ENCODE measurements around the gene CAMK2G.
"Not testable (repeated sequence)": the region's sequence is repeated elsewhere in the genome, so short reads cannot be mapped to it uniquely, and the experiment has no call there.

The CAMK2G gene

GRCh38 chr10:73901261-73901660 is 26.9 kb upstream of the CAMK2G start:
- no peak for DNase-seq

GRCh38 chr10:73900064-73900463 is 25.7 kb upstream of the CAMK2G start:
- DNase-seq: no peak

GRCh38 chr10:73899423-73899822 is 25.1 kb upstream of the CAMK2G start:
- no peak for DNase-seq

GRCh38 chr10:73898730-73899410 is 24.5 kb upstream of the CAMK2G start:
- DNase-seq: no peak

GRCh38 chr10:73897693-73898092 is 23.3 kb upstream of the CAMK2G start:
- DNase-seq: no peak

- DNase-seq: not testable (repeated sequence)
These were observed 21.0 kb upstream of the CAMK2G start for GRCh38 chr10:73895381-73895780.

GRCh38 chr10:73894245-73894971 is 20.1 kb upstream of the CAMK2G start:
- no peak for DNase-seq

GRCh38 chr10:73893426-73893825 is 19.1 kb upstream of the CAMK2G start:
- no peak for DNase-seq

- DNase-seq: no peak
These were observed 18.1 kb upstream of the CAMK2G start for GRCh38 chr10:73892310-73893030.

GRCh38 chr10:73891540-73891939 is 17.2 kb upstream of the CAMK2G start:
- DNase-seq: no peak

GRCh38 chr10:73890830-73891229 is 16.5 kb upstream of the CAMK2G start:
- DNase-seq: not testable (repeated sequence)

GRCh38 chr10:73890261-73890660 is 15.9 kb upstream of the CAMK2G start:
- DNase-seq: no peak

GRCh38 chr10:73889416-73889815 is 15.1 kb upstream of the CAMK2G start:
- not testable (repeated sequence) for DNase-seq

GRCh38 chr10:73889014-73889413 is 14.7 kb upstream of the CAMK2G start:
- DNase-seq: no peak

- no peak for DNase-seq
These were observed 14.2 kb upstream of the CAMK2G start for GRCh38 chr10:73888514-73888913.

- DNase-seq: peak; percentile 52 to 58
These were observed 13.1 kb upstream of the CAMK2G start for GRCh38 chr10:73887294-73888039.

GRCh38 chr10:73886661-73887293 is 12.4 kb upstream of the CAMK2G start:
- no peak for DNase-seq

GRCh38 chr10:73886085-73886529 is 11.8 kb upstream of the CAMK2G start:
- DNase-seq: peak; percentile 41 to 77

- no peak for DNase-seq
These were observed 9.7 kb upstream of the CAMK2G start for GRCh38 chr10:73884017-73884416.

- DNase-seq: no peak
These were observed 7.0 kb upstream of the CAMK2G start for GRCh38 chr10:73881221-73881919.

- DNase-seq: peak; percentile 48 to 57
These were observed 5.2 kb upstream of the CAMK2G start for GRCh38 chr10:73879296-73880173.

Measured in hippocampal formation (tissue), 2 donors.